Fibroblast of skin of left biceps (primary cell): Measurements from ENCODE around the gene MAP6D1.

Experiments
- DNase-seq, 2 experiments: peaks; one replicate each; pipeline ENCODE4 v3.0.0-alpha.2; 2013; ENCODE audit warnings: low read depth in 2 of 2

Gene MAP6D1

DNA sequence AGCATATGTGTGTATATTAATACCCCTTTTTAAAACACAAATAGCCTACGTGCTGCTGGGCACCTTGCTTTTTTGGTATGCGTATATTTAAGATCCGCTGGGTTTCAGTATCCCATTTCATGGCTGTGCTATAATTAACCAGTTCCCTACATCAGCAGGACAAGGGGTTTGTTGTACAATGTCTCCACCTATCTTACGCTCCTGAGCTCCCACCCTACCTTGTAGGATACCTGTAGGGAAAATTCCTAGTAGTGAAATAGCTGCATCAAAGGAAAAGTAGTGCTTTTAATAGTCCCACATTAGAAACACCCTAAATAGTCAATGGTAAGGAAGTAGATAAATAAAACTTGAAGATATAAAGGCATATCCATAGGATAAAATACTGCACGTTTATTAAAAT lies 1.4 kb downstream of the MAP6D1 start:
- DNase-seq, result no peak

DNA sequence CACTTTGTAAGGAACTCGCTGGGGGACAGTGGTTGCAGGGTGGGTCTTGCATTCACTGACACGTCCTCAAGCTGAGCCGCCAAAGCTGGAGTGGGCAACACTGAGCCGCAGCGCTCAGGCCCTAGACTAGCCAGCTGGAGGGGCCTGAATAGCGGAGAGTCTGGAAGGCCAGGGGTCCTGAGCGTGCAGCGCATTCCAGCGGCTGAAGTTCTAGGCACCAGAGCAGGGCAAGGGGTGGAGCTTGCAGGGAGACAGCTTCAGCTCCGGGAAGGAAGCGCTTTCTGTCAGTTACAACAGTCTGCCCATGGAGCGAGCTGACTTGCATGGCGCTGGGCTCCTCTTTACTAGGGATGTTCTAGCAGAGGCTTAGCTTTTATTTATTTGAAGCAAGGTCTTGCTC lies 2.7 kb downstream of the MAP6D1 start:
- DNase-seq, result no peak

DNA sequence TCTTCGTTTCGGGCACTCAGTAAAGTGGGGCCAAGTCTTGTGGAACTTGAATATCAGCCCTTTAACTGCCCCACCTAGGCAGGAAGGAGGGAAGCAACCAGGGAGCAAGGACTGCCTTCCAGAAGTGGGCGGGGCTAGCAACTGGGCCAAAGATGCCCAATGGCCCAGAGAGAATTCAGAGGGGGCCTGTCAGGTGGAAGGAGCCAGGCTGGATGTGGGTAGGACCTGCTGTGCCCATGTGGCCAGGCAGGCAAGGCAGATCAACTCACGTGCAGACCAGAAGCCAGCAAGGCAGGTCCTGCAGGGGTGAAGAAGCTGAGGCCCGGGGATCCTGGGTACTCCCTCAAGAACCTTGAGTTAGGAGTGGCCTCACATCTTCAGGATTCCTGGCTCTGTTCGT lies 5.5 kb downstream of the MAP6D1 start:
- DNase-seq, result no peak

DNA sequence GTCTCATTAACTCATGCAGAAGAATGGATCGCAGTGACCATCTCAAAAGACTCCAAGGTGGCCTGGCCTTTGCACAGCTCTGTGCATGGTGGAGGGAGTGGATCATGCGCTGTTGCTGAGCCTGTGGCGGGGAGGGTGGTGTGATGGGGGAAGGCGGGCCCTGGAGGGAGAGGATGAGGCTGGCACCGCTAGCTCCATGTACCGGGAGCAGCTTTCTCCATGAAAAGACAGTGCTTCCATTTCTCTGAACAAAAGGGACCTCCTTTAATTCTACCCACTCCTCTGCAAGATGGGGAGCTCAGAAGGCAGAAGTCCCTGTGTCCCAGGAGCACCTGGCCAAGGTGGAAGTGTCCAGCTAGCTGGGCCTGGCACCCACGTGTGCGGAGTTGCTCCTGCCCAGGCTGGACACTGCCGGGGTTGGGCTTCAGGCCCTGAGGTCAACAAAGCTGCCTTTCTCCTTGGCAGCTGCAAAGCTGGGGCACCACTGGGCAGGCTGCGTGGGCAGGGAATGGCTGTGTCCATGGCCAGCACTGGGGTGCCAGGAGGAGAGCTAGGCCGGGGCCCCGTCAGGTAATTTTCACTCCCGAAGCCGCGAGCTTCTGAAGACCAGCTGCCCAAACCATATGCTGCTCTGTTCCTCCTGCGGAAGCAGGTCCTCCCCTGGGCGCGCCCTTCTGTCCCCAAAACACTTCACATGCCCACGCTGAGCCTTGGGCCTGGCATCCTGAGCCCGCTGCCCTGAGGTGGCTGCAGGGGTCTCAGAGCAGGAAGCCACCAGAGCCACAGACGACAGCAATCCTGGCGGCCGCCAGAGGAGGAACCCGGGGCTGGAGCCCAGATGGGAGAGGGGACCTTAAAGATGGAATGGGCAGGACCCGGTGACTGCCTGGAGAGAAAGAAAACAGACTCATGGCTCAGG lies 6.4 kb downstream of the MAP6D1 start:
- DNase-seq, result no peak

DNA sequence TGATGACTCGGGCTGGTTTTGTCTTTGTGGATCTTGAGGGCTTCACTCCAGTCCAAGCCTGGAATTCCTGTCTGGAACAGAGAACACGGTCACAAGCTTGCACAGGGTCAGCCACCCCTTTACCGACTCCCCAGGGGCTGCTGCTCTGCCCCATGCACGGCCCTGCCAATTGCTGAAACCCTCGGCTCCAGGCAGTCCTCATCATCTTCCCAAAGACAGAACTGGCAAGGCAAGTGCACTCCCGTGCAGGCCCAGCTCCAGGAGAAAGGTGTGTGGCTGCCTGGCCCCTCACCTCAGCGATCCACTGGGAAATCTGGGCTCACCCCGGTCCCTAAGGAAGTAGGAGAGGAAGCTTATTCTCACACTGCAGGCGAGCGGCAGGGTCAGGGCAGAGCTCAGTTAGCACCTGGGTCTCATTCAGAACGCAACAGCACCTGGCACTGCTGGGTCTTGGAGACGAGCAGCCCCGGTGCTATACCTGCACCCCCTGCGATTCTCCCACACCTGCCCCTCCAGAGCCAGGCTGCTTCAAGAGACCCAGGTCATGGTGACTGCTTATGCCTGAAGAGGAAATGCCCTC lies 7.2 kb downstream of the MAP6D1 start:
- DNase-seq, result no peak

DNA sequence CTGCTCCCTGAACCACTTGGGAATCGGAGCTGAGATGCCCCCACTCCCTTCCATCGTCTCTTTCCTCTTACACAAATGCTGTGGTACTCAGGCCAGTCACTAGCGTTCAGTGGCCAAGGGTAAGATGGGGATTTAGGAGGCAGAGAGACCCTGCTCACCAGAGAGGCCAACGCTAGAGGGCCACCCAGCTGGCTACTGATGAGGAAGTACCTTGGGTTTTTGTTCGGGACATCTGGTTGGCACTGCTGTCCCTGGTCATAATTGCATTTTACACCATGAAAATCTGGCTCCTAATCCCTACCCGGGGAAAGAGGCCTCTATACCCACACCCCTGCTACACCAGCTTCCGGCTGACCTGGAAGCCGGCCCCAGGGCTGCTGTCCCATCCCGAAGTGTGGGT lies 7.7 kb downstream of the MAP6D1 start:
- no peak for DNase-seq

DNA sequence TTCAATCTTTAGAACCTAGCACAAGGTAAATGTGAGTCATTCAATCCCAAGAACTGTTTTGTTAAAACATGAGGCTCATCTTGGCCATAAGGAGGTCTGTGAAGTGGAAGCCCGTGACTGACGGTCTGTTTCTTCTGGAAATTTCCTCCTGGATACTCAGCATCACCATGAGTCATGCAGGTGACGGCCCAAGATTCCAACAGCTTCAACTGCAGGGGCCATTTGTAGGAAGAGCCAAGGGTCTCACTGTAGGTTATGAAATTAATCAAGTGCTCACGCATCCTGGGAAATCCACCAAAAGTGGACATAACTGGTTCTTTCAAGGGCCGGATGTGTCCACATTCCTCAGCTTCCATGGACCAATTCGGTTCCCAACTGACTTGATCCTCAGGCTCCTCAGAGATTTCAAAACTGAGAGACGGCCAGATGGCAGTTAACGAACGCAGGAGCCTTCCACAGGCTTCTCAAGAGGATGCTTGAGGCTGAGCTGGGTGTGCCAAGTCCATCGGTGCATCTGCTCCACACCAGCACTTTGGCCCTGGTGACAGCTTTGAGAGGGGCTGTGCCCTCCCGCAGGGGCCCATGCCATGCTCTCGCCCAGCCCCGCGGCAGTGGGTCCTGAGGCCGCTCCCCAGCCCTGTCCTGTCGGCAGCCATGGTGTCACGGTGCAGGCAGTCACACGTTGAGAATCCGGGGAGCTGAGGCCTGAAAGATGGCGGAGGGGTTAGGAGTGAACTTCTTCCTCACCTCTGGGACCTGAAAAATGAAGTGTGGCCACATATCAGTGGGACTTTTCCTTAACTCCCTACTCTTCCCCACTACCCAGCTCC lies 8.5 kb downstream of the MAP6D1 start:
- DNase-seq, result no peak

DNA sequence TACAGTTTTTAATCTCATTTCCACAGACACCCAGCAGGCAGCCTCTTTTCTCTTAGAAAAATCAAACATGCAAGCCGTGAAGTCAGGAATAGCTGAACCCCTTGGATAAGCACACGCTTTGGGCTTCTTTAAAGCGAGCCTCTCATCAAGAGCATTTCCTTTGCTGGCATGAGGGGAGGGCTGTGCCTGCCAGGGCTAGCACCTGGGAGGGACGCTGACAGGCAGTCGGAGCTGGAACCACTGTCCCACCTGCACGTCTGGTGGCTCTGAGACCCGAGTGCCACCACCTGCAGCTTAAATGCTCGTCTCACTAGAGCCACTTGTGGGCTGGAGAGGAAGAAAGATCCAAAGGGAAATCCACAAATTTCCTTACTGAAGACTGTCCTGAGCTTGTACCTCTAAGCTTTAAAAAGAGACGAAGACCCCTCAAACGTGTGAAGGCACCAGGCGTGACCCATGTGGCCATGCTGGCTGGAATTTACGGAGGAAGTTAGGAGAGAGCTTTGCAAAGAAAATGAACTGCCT lies 9.4 kb downstream of the MAP6D1 start:
- no peak for DNase-seq

DNA sequence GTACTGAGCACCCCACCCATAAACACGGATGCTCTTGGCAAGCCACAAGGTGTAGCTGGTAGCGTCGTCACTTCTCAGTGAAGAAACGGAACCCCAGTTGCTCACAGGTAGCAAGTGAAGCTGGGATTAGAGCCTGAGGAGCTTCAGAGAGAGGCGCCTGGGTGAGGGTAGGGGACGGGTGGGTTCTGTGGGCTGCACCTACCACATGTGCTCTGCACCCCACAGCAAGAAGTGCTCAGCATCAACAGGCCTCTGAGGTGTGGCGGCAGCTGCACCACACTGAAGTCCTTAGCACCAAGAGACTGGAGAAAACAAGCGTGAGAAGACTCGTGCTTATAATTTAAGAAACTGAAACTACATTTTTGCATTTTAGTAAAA lies 9.8 kb downstream of the MAP6D1 start:
- DNase-seq, result no peak

DNA sequence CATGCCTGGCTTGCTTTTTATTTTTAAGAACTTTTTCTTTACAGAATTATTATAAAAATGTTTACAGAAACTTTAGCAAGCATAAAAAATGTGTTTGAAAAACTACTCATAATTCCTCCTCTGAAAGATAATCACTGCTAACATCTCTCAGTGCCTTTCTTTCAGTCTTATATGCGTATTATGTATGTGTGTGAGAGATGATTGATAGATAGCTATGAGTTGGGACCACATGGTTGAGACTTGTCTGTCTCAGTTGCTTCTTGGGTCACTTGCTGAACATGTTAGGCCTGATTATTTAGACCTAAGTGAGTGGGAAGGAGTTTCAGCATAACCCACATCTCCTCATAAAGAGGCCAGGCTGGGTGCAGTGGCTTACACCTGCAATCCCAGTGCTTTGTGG lies 11.1 kb downstream of the MAP6D1 start:
- DNase-seq, result no peak

DNA sequence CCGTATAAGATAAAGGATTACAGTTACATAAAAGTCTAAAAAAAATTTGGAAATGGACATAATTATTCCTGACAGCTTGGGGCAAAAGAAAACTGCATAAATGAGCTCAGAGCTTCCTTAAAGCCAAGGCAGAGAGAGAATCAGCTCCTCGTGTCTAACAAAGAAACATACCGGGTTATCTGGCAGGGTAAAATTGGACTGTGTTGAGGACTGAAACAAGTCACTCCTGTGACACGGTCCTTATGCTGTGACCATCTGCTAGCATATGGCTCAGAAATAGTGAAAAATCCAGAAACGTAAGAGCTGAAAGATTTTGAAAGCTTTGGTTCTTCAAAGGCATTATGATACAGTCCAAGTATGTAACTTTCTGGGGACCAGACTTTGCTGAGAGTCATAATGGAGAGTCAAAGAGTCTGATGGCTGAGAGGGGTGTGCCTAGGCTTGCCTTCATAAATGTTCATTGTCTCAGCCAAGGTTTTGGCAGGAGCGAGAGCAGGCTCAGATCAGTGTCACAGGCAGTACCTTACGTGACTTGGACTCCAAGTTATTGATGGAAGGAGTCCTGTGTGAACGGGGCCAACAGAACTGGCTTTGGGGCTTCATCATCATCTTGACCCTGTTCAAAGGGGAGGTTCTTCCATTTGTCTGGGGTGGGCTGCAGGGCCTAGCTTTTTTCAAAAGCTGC lies 12.5 kb downstream of the MAP6D1 start:
- no peak for DNase-seq

DNA sequence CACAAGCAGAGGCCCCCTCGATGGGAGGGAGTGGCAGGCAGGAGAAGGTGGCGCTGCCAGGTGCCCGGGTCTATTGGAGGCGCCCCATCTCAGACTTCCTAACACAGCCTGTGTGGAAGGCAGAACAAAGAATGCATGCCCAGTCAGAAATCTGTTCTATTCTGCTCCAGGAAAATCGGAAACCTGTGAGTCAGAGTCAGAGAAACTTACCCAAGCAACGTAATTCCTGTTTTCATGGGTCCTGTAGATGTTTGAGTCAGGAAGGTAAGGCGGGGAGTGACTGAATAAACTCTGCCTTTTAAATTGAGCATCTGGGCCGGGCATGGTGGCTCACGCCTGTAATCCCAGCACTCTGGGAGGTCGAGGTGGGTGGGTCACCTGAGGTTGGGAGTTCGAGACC lies 13.7 kb downstream of the MAP6D1 start:
- no peak for DNase-seq

DNA sequence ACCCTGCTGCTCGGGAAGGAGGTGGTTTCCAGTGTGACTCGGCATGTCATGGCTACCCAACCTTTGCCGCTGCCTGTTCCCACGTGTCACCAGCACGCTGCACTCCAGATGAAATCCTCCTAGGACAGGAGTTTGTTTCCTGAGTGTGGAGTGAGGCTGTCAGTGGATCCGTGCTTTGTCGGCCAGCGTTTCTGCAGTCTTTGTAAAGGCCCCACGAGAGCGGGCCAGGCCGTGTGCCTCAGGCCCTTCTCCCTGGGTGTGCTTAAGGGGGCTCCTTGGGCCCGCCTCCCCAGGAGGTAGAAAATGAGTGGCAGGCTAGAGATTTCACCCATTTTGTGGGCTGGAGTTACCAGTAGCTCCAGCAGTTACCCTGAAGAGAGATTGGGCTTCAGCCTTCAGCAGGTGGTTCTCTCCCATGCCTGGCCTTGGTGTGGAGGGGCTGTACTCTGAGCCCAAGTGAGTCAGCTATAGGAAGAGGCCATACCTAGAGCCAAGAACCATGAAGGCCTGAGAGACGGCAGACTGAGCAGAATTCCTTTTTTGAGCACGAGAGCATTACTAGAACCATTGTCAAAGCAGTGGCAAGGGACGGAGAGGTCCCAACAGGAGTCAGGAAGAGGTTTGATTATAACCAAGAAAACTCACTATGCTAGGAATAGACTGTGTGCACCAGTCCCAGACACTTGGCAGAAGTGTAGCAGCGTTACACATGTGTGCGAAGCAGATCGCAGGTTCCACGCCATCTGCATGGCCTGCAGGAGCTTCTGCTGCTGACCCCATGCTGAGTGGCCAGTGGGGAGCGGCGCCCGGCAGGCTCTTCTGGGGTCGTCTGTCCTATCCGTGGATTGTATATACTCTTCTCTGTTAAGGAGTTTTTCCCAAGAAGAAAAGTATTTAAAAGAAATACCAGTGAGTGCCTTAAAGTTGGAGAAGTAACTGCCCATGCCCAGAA lies 14.5 kb downstream of the MAP6D1 start:
- no peak for DNase-seq

DNA sequence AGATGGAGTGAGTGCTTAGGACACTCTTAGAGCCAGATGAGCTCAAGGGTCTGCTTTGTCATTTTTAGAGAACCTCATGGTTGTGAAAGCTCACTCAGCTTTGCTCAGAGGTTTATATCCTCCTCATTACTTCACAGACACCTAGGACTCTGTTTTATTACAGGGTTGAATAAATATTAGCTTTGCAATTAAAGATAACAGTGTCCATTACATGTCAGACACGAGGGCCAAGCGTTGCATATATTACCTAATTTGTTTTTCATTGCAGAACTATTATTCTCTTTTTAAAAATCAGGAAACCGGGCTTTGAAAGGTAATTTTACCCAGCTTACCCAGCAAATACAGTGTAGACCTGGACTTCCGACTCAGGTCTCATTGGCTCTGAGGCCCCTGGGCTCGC lies 16.1 kb downstream of the MAP6D1 start:
- DNase-seq, result no peak

DNA sequence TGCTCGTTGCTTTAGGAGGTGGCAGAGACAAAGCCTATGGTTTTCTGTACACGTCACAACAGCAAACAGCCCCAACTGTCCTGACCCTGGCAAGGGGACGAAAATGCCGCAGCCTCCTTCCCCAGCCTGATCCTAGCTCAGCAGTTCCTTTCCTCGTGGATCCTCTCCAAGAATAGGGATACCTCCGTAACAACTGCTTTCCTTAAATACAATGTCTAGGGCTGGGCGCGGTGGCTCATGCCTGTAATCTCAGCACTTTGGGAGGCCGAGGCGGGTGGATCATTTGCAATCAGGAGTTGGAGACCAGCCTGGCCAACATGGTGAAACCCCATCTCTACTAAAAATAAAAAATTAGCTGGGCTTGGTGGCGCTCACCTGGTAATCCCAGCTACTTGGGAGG lies 17.0 kb downstream of the MAP6D1 start:
- no peak for DNase-seq

DNA sequence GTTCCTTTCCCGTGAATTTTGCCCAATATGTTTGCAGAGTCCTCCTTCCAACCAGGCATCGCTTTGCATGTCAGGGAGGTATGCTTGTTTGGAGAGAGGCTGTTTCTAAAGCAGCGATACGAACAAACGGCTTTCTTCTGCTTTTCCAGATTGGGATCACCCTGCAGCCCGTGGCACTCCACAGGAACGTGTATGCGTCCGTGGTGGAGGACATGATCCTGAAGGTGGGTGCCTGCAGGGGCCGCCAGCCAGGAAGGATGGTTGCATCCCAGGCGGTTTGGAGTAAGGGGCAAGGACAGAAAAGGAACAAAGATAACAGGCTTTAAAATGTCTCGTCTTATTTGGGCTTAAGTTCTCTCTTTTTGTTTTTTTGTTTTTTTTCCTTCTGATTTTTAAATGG lies 17.5 kb downstream of the MAP6D1 start:
- no peak for DNase-seq

DNA sequence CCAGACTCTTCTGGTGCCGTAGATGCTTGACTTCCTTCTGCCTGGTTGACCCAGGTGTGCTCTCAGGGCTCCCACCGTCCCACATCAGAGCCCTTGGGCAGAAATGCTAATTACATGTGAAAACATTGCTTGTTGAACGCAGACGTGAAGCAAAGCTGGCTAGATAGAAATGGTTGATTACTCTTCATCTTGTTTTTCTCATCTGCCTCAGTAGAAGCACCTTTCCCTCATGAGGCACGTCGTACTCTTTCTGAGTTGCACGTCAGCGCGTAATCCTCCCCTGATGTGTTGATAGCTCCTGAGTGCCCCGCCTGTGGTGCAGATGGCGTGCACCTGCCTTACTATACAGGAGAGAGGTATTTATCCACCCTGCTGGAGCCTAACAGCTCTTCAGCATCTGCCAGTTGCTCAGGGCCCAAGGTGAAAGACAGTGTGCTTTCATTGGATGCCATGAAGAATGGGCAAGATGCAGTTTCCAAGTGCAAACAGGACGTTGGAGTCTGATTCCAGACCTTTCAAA lies 18.1 kb downstream of the MAP6D1 start:
- DNase-seq, result no peak

DNA sequence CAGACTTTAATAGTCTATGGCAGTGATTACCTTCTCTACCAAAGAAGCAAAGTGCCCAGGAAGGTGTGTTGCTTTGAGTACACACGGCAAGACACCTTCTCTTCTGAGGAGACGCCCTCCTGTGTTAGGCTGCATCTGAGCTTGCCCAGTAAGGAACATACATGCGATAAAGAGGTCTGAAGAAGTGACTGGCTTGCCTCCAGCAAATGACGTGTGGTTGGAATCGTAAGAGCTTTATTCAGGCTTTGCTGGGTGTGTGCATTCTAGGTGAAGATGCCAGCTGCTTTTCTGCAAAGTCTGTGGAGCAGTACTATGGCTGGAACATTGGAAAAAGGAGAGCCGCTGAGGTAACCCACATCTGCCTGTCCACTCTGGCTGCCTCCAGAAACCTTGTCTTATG lies 22.4 kb downstream of the MAP6D1 start:
- DNase-seq, result no peak

DNA sequence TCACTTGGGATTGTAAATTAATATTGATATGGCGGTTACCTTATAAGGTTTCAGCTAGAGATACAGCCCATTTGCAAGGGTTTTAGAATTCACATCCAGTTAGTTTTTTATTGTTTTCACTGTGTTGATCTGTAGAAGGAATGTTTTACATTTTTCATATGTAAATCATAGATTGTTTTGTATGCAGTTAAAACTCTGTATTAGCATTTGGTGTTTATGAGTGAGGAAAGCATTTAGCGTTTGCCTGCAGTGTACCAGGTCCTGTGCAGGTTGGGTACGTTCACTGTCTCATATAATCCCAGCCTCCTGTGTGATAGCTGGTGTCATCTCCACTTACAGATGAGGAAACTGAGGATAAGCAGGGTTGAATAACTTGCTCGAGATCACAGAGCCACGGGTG lies 23.8 kb downstream of the MAP6D1 start:
- DNase-seq, result no peak

DNA sequence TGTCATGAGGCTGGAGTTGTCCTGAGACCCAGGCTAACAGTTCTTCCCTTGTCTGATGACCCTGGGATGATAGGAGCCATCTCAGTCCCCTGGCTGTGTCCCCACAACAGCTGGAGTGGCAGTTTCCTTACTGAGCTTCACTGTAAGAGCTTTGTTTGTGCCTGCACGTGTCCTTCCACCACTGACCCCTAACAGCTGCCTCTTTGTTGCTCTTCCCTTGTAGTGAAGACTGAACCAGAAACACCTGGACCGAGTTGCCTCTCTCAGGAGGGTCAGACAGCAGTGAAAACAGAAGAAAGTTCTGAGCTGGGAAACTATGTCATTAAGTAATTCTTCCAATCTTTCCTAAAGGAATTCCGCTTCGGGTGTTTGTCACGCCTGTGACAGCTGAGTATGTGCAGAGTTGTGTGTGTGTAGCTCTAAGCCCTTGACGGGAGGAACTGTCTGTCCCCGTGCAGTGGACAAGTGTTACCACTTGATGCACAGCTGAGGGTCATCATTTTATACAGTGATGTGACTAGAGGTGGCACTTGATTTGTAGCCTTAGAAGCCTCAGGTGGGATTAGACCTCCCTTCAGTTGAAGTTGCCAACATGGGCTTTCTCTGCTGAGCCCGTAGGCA lies 25.0 kb downstream of the MAP6D1 start:
- no peak for DNase-seq
